Calu3 (cell line): ENCODE results near the gene SHCBP1L. TPM values are rescaled to one million over a fixed set of nuclear protein-coding genes. Genes with fewer than 3 reads are reported as not detected.

Source experiments
- BruUV-seq: library from RNA; stranded (reverse); fragments of 400-500 nt; replicated peaks from 2 replicates; lab custom pipeline; 2021; lab: Mats Ljungman, UMichigan
- CTCF ChIA-PET: fragments of 300-600 bp; sonication (Branson Sonifier 250); formaldehyde crosslinking; loops from one replicate; lab custom pipeline; 2022; ENCODE audit warnings: antibody characterized with exemption; lab: Charles Lee
- DNase-seq: peaks from one replicate; pipeline ENCODE4 v3.0.0; 2022
- H3K27ac Mint-ChIP-seq: one replicate; pipeline ENCODE4 v1.8.0; 2022; ENCODE audit warnings: mixed read lengths; ENCODE audit not compliant: unreplicated experiment
- H3K27me3 Mint-ChIP-seq: one replicate; pipeline ENCODE4 v1.8.0; 2022; ENCODE audit warnings: mixed read lengths; ENCODE audit not compliant: unreplicated experiment
- H3K36me3 Mint-ChIP-seq: one replicate; pipeline ENCODE4 v1.8.0; 2022; ENCODE audit warnings: mild to moderate bottlenecking, moderate library complexity, mixed read lengths; ENCODE audit not compliant: insufficient read depth, unreplicated experiment
- H3K4me1 Mint-ChIP-seq: one replicate; pipeline ENCODE4 v1.8.0; 2022; ENCODE audit warnings: mild to moderate bottlenecking, low read depth, mixed read lengths; ENCODE audit not compliant: unreplicated experiment
- H3K4me3 Mint-ChIP-seq: one replicate; pipeline ENCODE4 v1.8.0; 2022; ENCODE audit warnings: mild to moderate bottlenecking, low read depth, moderate library complexity, mixed read lengths; ENCODE audit not compliant: unreplicated experiment
- H3K9me3 Mint-ChIP-seq: one replicate; pipeline ENCODE4 v1.8.0; 2022; ENCODE audit warnings: low read depth, mixed read lengths; ENCODE audit not compliant: unreplicated experiment
- CTCF ChIP-seq: fragments of 200-600 bp; IDR thresholded peaks from one replicate; pipeline ENCODE4 v1.8.0; 2022; ENCODE audit warnings: antibody characterized with exemption; ENCODE audit not compliant: unreplicated experiment
- intact Hi-C: fragments of 100-400 bp; cut with micrococcal nuclease; formaldehyde crosslinking; loops from one replicate; pipeline ENCODE4 v1.10.0; 2022; ENCODE audit not compliant: unreplicated experiment
- total RNA-seq: library from RNA; stranded (reverse); gene quantifications from 2 replicates; pipeline ENCODE4 v1.2.3, GENCODE V29; 2022

SHCBP1L gene
- total RNA-seq, 1 experiment from 2014 or later, result not detected

GRCh38 chr1:182985876-182986275, 32.9 kb upstream of the SHCBP1L start:
- Mint-ChIP-seq H3K4me3 (no peak overlapping the region), H3K27ac (no peak overlapping the region), H3K4me1 (peaks cover 24% of the 10 kb centered on the region), H3K27me3 (no peaks in the 10 kb centered on the region), H3K36me3 (peaks cover 5% of the 10 kb centered on the region), H3K9me3 (no peaks in the 10 kb centered on the region)
- intact Hi-C loops, result no loop called here
- TF ChIP-seq CTCF, result no peak
- CTCF ChIA-PET, result interaction anchor here (2.2 kb wide), 1 partner anchor 8 kb away, joined by 6 read pairs; no protein-coding TSS in a partner anchor
- no peak for DNase-seq
- no TSS peak for BruUV-seq

- CTCF ChIA-PET, result interaction anchor here (1.0 kb wide), 1 partner anchor 18 kb away, joined by 3 read pairs; no protein-coding TSS in a partner anchor
- Mint-ChIP-seq H3K4me1 (peaks cover 14% of the 10 kb centered on the region), H3K4me3 (no peak overlapping the region), H3K9me3 (no peaks in the 10 kb centered on the region), H3K27me3 (no peaks in the 10 kb centered on the region), H3K27ac (no peak overlapping the region), H3K36me3 (peaks cover 5% of the 10 kb centered on the region)
- no peak for DNase-seq
- no TSS peak for BruUV-seq
- no peak for TF ChIP-seq CTCF
- intact Hi-C loops, result no loop called here
Observed at GRCh38 chr1:182984621-182985020, 31.7 kb upstream of the SHCBP1L start.

- BruUV-seq, result no TSS peak
- Mint-ChIP-seq H3K4me3 (no peak overlapping the region), H3K27ac (no peak overlapping the region), H3K9me3 (no peaks in the 10 kb centered on the region), H3K36me3 (peaks cover 5% of the 10 kb centered on the region), H3K27me3 (no peaks in the 10 kb centered on the region), H3K4me1 (peaks cover 14% of the 10 kb centered on the region)
- TF ChIP-seq CTCF, result no peak
- no peak for DNase-seq
- intact Hi-C loops, result no loop called here
- CTCF ChIA-PET, result interaction anchor here (1.0 kb wide), 1 partner anchor 18 kb away, joined by 3 read pairs; no protein-coding TSS in a partner anchor
Observed at GRCh38 chr1:182984138-182984537, 31.2 kb upstream of the SHCBP1L start.

GRCh38 chr1:182978151-182978853, 25.3 kb upstream of the SHCBP1L start:
- H3K4me1 Mint-ChIP-seq, result peaks cover 37% of the 10 kb centered on the region
- no peaks in the 10 kb centered on the region for H3K36me3 Mint-ChIP-seq
- CTCF ChIA-PET, result interaction anchor here (1.0 to 1.7 kb wide), 2 partner anchors 9 to 19 kb away, joined by 3 to 6 read pairs; no protein-coding TSS in a partner anchor
- no peaks in the 10 kb centered on the region for H3K27me3 Mint-ChIP-seq
- intact Hi-C loops, result no loop called here
- no TSS peak for BruUV-seq
- H3K4me3 Mint-ChIP-seq, result no peak overlapping the region
- DNase-seq, result no peak
- TF ChIP-seq CTCF, result no peak
- no peaks in the 10 kb centered on the region for H3K9me3 Mint-ChIP-seq
- no peak overlapping the region for H3K27ac Mint-ChIP-seq
